CD14-positive monocyte (primary cell): Measurements from ENCODE around the gene RANGRF. TPM values are rescaled to one million over a fixed set of nuclear protein-coding genes. Genes with fewer than 3 reads are reported as not detected.

Experiments
- DNase-seq, 3 donors: peaks; one replicate each; pipeline ENCODE4 v3.0.0-alpha.2; 2011 to 2022
- H2AFZ ChIP-seq: 2 replicates; pipeline ENCODE4 v1.6.0; 2012; ENCODE audit warnings: mild to moderate bottlenecking, low read depth, low read length, inconsistent platforms; ENCODE audit not compliant: insufficient read depth, poor library complexity, severe bottlenecking
- H3K27ac ChIP-seq, 2 donors: 1 replicate in 1 of 2; 2 replicates in 1 of 2; pipeline ENCODE4 v1.5.1; 2012 to 2013; ENCODE audit warnings: low read length in 2 of 2, control low read depth in 1 of 2, inconsistent platforms in 1 of 2, low read depth in 1 of 2, mild to moderate bottlenecking in 1 of 2
- H3K27me3 ChIP-seq, 2 donors: one replicate each; pipeline versions ENCODE4 v1.6.0 to v1.6.1; 2011 to 2013; ENCODE audit warnings: low read length in 2 of 2; ENCODE audit not compliant: control insufficient read depth in 2 of 2, insufficient read depth in 2 of 2
- H3K36me3 ChIP-seq, 2 donors: replicated peaks in 1 of 2; 1 replicate in 1 of 2; 2 replicates in 1 of 2; pipeline versions ENCODE4 v1.5.1 to v1.6.1; 2012 to 2013; ENCODE audit warnings: low read length in 2 of 2, control low read depth in 1 of 2, inconsistent platforms in 1 of 2, mild to moderate bottlenecking in 1 of 2; ENCODE audit not compliant: insufficient read depth in 2 of 2, control insufficient read depth in 1 of 2
- H3K4me1 ChIP-seq, 2 donors: 1 replicate in 1 of 2; 2 replicates in 1 of 2; pipeline versions ENCODE4 v1.5.1 to v1.6.1; 2012 to 2013; ENCODE audit warnings: low read length in 2 of 2, control low read depth in 1 of 2, inconsistent platforms in 1 of 2, mild to moderate bottlenecking in 1 of 2, moderate library complexity in 1 of 2; ENCODE audit not compliant: insufficient read depth in 2 of 2, control insufficient read depth in 1 of 2
- H3K4me2 ChIP-seq: replicated peaks from 2 replicates; pipeline ENCODE3; 2012; ENCODE audit warnings: low read length, moderate library complexity, mild to moderate bottlenecking; ENCODE audit not compliant: poor library complexity, severe bottlenecking; ENCODE audit errors: extremely low read depth
- H3K4me3 ChIP-seq, 3 experiments: fragments of 200-600 bp in 1 of 3; sonication (generic) in 1 of 3; replicated peaks in 1 of 3; 1 replicate in 2 of 3; 2 replicates in 1 of 3; pipeline ENCODE4 v1.5.1; 2011 to 2013; ENCODE audit warnings: low read length in 3 of 3, mild to moderate bottlenecking in 3 of 3, control low read depth in 2 of 3, low read depth in 2 of 3, inconsistent platforms in 1 of 3, moderate library complexity in 1 of 3
- H3K79me2 ChIP-seq: 2 replicates; pipeline ENCODE4 v1.6.0; 2012; ENCODE audit warnings: mild to moderate bottlenecking, control low read depth, inconsistent platforms, low read length, moderate library complexity; ENCODE audit not compliant: insufficient read depth
- H3K9ac ChIP-seq: 2 replicates; pipeline ENCODE4 v1.6.0; 2017; ENCODE audit warnings: low read length, mild to moderate bottlenecking; ENCODE audit not compliant: insufficient read depth, poor library complexity, severe bottlenecking
- H3K9me3 ChIP-seq, 2 donors: replicated peaks in 1 of 2; 1 replicate in 1 of 2; 2 replicates in 1 of 2; pipeline versions ENCODE4 v1.5.1 to v1.6.1; 2012 to 2013; ENCODE audit warnings: low read length in 2 of 2, control low read depth in 1 of 2; ENCODE audit not compliant: control insufficient read depth in 1 of 2, insufficient read depth in 1 of 2
- H4K20me1 ChIP-seq: 2 replicates; pipeline ENCODE4 v1.6.0; 2012; ENCODE audit warnings: mild to moderate bottlenecking, low read length, control low read depth, moderate library complexity; ENCODE audit not compliant: insufficient read depth
- H3K27ac Mint-ChIP-seq, 7 donors: one replicate each; pipeline ENCODE4 v1.8.0; 2020; ENCODE audit warnings: mild to moderate bottlenecking in 7 of 7, mixed read lengths in 7 of 7, moderate library complexity in 6 of 7, inconsistent platforms in 2 of 7
- H3K27me3 Mint-ChIP-seq, 3 donors: one replicate each; pipeline ENCODE4 v1.8.0; 2021 to 2022; ENCODE audit warnings: low read depth in 3 of 3, mild to moderate bottlenecking in 3 of 3, mixed read lengths in 3 of 3, moderate library complexity in 3 of 3, inconsistent platforms in 1 of 3
- H3K36me3 Mint-ChIP-seq, 2 donors: one replicate each; pipeline ENCODE4 v1.8.0; 2020; ENCODE audit warnings: mixed read lengths in 2 of 2, inconsistent platforms in 1 of 2, mild to moderate bottlenecking in 1 of 2
- H3K4me1 Mint-ChIP-seq: one replicate; pipeline ENCODE4 v1.8.0; 2020; ENCODE audit warnings: mild to moderate bottlenecking, mixed read lengths
- H3K4me3 Mint-ChIP-seq, 2 donors: one replicate each; pipeline ENCODE4 v1.8.0; 2020; ENCODE audit warnings: mild to moderate bottlenecking in 2 of 2, mixed read lengths in 2 of 2, moderate library complexity in 1 of 2
- H3K9me3 Mint-ChIP-seq, 7 donors: one replicate each; pipeline ENCODE4 v1.8.0; 2020 to 2022; ENCODE audit warnings: mixed read lengths in 7 of 7, mild to moderate bottlenecking in 6 of 7, moderate library complexity in 6 of 7, inconsistent platforms in 2 of 7
- CTCF ChIP-seq: fragments of 200-600 bp; IDR thresholded peaks from one replicate; pipeline ENCODE4 v1.8.0; 2022; ENCODE audit warnings: antibody characterized with exemption, mild to moderate bottlenecking
- WGBS: methylation state at CpG from one replicate; pipeline ENCODE4 v1.1.5; 2013; ENCODE audit warnings: missing lambda C conversion rate; ENCODE audit not compliant: insufficient coverage; 5-methylcytosine and 5-hydroxymethylcytosine counted together
- intact Hi-C, 2 donors: fragments of 100-400 bp; cut with micrococcal nuclease; formaldehyde crosslinking; loops; one replicate each; pipeline versions ENCODE4 v1.15.0 to v1.15.1; 2023
- polyA plus RNA-seq, 3 donors: library from polyadenylated mRNA; depleted of rRNA in 1 of 3; unstranded in 2 of 3; stranded (reverse) in 1 of 3; fragments of 300-500 nt in 2 of 3; fragments of >200 nt in 1 of 3; fragmentation: Illumina TruSeq in 2 of 3; gene quantifications; 1 replicate in 2 of 3; 2 replicates in 1 of 3; pipeline ENCODE4 v1.2.3, GENCODE V29; 2012 to 2021

RANGRF gene
- polyA plus RNA-seq, 3 donors, result 27.3 to 34.3 (median 31.7) TPM

GRCh38 chr17:8264320-8264719, 24.1 kb upstream of the RANGRF start:
- Histone ChIP-seq H2AFZ (no peak overlapping the region), H3K4me1 (no peaks in the 10 kb centered on the region), H3K27me3 (no peaks in the 10 kb centered on the region), H3K9me3 (no peaks in the 10 kb centered on the region), H3K79me2 (no peaks in the 10 kb centered on the region), H3K9ac (no peak overlapping the region), H3K4me2 (no peak overlapping the region), H3K4me3 (no peak overlapping the region), H3K36me3 (peaks cover 45 to 73% of the 10 kb centered on the region in 2 donors), H3K27ac (no peak overlapping the region), H4K20me1 (no peaks in the 10 kb centered on the region)
- no peak overlapping the region for H3K27ac Mint-ChIP-seq
- WGBS, result 100% methylated on average over 7 of the region's 10 CpGs
- no peak for DNase-seq
- H3K4me3 Mint-ChIP-seq, result no peak overlapping the region
- TF ChIP-seq CTCF, result no peak
- no peaks in the 10 kb centered on the region for H3K9me3 Mint-ChIP-seq
- H3K27me3 Mint-ChIP-seq, result peaks cover 0 to 2% (median 0%) of the 10 kb centered on the region in 3 donors
- peaks cover 47 to 61% of the 10 kb centered on the region in 2 donors for H3K36me3 Mint-ChIP-seq
- no peaks in the 10 kb centered on the region for H3K4me1 Mint-ChIP-seq
- intact Hi-C loops, result loop anchor here in 1 of 2 donors (10.0 kb wide), 1 partner anchor 50 kb away; the partner anchor contains the start of gene ARHGEF15

- Mint-ChIP-seq H3K4me3 (no peak overlapping the region), H3K9me3 (no peaks in the 10 kb centered on the region), H3K27ac (peak overlapping the region in 1 of 7 donors; percentile 38), H3K27me3 (peaks cover 0 to 2% (median 0%) of the 10 kb centered on the region in 3 donors), H3K4me1 (no peaks in the 10 kb centered on the region), H3K36me3 (peaks cover 48 to 65% of the 10 kb centered on the region in 2 donors)
- H3K4me3 ChIP-seq, result no peak overlapping the region
- peaks cover 49 to 76% of the 10 kb centered on the region in 2 donors for H3K36me3 ChIP-seq
- WGBS, result 99% methylated on average over 14 of the region's 18 CpGs
- intact Hi-C loops, result loop anchor here in 1 of 2 donors (10.0 kb wide), 1 partner anchor 50 kb away; the partner anchor contains the start of gene ARHGEF15
- no peak overlapping the region for H2AFZ ChIP-seq
- H3K4me2 ChIP-seq, result no peak overlapping the region
- H3K27ac ChIP-seq, result no peak overlapping the region
- no peaks in the 10 kb centered on the region for H4K20me1 ChIP-seq
- no peak for TF ChIP-seq CTCF
- H3K79me2 ChIP-seq, result no peaks in the 10 kb centered on the region
- H3K27me3 ChIP-seq, result no peaks in the 10 kb centered on the region
- no peak overlapping the region for H3K9ac ChIP-seq
- no peak for DNase-seq
- H3K4me1 ChIP-seq, result no peaks in the 10 kb centered on the region
- H3K9me3 ChIP-seq, result no peaks in the 10 kb centered on the region
Observed at GRCh38 chr17:8264836-8265542, 23.5 kb upstream of the RANGRF start.
